Stimulated activated CD8-positive, alpha-beta memory T cell treated with anti-CD3 and anti-CD28 coated beads, Interleukin-2, amount 100 ng/mL, for 48 hours (primary cell): ENCODE results near the gene AP2A2.

Experiments used
- DNase-seq, 2 donors: peaks; one replicate each; pipeline ENCODE4 v3.0.0-alpha.2; 2020; ENCODE audit warnings: low read depth in 2 of 2

AP2A2 gene

GRCh38 chr11:996681-997080, 71.0 kb downstream of the AP2A2 start:
- DNase-seq: no peak

GRCh38 chr11:997907-998306, 72.2 kb downstream of the AP2A2 start:
- DNase-seq: no peak

GRCh38 chr11:999009-999408, 73.3 kb downstream of the AP2A2 start:
- DNase-seq: no peak

- no peak for DNase-seq
Measured at GRCh38 chr11:1000357-1001278, 74.9 kb downstream of the AP2A2 start.

GRCh38 chr11:1001617-1002405, 76.1 kb downstream of the AP2A2 start:
- no peak for DNase-seq

- DNase-seq: no peak
Measured at GRCh38 chr11:1002406-1002984, 76.8 kb downstream of the AP2A2 start.

- no peak for DNase-seq
Measured at GRCh38 chr11:1003159-1003558, 77.5 kb downstream of the AP2A2 start.

- no peak for DNase-seq
Measured at GRCh38 chr11:1005928-1006327, 80.3 kb downstream of the AP2A2 start.

- no peak for DNase-seq
Measured at GRCh38 chr11:1006762-1007161, 81.1 kb downstream of the AP2A2 start.

- no peak for DNase-seq
Measured at GRCh38 chr11:1007279-1007678, 81.6 kb downstream of the AP2A2 start.

GRCh38 chr11:1008001-1008802, 82.5 kb downstream of the AP2A2 start:
- no peak for DNase-seq

GRCh38 chr11:1008803-1009145, 83.1 kb downstream of the AP2A2 start:
- DNase-seq: no peak

GRCh38 chr11:1009371-1009770, 83.7 kb downstream of the AP2A2 start:
- DNase-seq: no peak

- DNase-seq: no peak
Measured at GRCh38 chr11:1009991-1010390, 84.3 kb downstream of the AP2A2 start.

GRCh38 chr11:1010551-1011319, 85.1 kb downstream of the AP2A2 start:
- no peak for DNase-seq

- DNase-seq: no peak
Measured at GRCh38 chr11:1011320-1011698, 85.6 kb downstream of the AP2A2 start.

GRCh38 chr11:1012291-1012690, 86.6 kb downstream of the AP2A2 start:
- no peak for DNase-seq

- no peak for DNase-seq
Measured at GRCh38 chr11:1012740-1013630, 87.3 kb downstream of the AP2A2 start.

GRCh38 chr11:1013631-1013935, 87.9 kb downstream of the AP2A2 start:
- no peak for DNase-seq

GRCh38 chr11:1014276-1014675, 88.6 kb downstream of the AP2A2 start:
- DNase-seq: no peak
